GM12875 (cell line): Measurements from ENCODE around the gene ST7L.

Experiments used
- H3K4me3 ChIP-seq: one replicate; pipeline ENCODE4 v1.5.1; 2011; ENCODE audit warnings: low read depth, low read length, control low read depth
- TF ChIP-seq, protein P1 (sequence below): IDR thresholded peaks from 2 replicates; pipeline ENCODE4 v1.5.1; 2011; ENCODE audit warnings: low read depth, mild to moderate bottlenecking, control low read depth, inconsistent platforms, low read length, moderate library complexity, borderline replicate concordance; ENCODE audit not compliant: insufficient read depth

ST7L gene

DNA sequence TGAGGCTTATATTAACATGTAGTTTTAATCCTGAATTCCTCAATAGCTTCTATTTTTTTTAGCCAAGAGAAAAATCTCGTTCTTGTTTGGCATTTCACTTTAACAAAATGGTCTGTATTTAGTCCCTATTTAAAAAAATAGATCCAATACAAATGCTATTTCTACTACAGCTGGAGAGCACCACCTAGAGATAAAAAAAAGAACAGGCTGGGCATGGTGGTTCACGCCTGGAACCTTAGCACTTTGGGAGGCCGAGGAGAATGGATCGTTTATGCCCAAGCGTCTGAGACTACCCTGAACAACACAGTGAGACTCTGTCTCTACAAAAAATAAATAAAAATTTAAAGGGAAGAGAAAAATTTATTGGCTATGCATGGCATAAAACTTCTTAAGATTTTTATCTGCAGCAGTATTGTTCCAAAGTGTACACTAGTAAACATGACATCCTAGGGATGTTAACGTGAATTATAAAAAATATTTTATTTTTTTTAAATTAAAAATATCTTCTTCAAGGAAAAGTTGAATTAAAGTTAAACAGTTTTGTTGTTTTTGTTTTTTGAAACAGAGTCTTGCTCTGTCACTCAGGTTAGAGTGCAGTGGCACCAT, 4.4 kb downstream of the ST7L start:
- H3K4me3 ChIP-seq: no peak overlapping the region
- TF ChIP-seq, protein P1, sequence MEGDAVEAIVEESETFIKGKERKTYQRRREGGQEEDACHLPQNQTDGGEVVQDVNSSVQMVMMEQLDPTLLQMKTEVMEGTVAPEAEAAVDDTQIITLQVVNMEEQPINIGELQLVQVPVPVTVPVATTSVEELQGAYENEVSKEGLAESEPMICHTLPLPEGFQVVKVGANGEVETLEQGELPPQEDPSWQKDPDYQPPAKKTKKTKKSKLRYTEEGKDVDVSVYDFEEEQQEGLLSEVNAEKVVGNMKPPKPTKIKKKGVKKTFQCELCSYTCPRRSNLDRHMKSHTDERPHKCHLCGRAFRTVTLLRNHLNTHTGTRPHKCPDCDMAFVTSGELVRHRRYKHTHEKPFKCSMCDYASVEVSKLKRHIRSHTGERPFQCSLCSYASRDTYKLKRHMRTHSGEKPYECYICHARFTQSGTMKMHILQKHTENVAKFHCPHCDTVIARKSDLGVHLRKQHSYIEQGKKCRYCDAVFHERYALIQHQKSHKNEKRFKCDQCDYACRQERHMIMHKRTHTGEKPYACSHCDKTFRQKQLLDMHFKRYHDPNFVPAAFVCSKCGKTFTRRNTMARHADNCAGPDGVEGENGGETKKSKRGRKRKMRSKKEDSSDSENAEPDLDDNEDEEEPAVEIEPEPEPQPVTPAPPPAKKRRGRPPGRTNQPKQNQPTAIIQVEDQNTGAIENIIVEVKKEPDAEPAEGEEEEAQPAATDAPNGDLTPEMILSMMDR: peak; percentile 43; the same call in 1 of the 2 replicates

DNA sequence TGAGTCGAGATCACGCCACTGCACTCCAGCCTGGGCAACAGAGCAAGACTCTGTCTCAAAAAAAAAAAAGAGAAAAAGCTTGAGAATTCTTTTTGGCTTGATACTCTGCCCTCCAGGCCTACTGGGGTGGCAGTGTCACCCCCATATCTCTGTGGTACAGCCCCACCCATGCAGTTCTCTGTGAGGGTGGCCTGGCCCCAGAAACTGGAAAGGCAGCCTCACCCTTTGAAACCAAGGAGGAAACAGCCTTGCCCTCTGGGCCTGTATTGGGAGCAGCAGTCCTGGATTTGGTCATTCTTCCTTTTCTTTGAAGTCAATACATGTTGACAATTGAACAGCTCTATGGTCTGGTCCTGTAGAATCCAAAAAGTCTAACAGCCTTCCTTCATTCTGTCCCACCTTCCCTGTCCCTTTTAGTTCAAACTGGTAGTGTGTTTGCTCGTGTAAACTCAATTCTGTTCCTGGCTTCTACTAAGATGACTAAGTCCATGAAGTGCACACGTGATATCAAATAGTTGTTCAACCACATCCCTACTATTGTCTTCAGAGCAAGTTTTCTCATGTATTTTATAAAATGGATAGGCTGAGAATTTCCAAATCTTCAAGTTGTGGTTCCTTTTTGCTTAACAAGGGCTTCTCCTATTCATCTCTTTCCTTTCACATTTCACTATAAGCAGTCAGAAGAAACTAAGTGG, 13.2 kb downstream of the ST7L start:
- no peak overlapping the region for H3K4me3 ChIP-seq
- TF ChIP-seq, protein P1: no peak

DNA sequence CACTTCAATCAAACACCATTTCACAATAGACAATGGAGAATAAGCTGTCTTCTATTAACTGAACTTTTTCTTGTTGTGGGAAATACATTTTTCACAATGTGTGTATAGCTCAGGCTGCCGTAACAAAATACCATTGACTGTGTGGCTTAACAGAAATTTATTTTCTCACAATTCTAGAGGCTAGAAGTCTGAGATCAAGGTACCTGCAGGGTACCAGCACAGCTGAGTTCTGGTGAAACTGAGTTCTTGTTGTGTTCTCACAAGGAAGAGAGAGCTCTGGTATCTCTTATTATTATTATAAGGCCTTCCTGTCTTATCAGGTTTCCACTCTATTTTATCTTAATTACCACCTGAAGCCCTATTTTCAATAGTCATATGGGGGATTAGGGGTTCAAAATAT, 15.4 kb downstream of the ST7L start:
- no peak overlapping the region for H3K4me3 ChIP-seq
- TF ChIP-seq, protein P1: no peak

- TF ChIP-seq, protein P1: no peak
- no peak overlapping the region for H3K4me3 ChIP-seq
Observed at GRCh38 chr1:112603012-112603411, 15.9 kb downstream of the ST7L start.

GRCh38 chr1:112599477-112599876, 19.5 kb downstream of the ST7L start:
- TF ChIP-seq, protein P1: no peak
- no peak overlapping the region for H3K4me3 ChIP-seq

DNA sequence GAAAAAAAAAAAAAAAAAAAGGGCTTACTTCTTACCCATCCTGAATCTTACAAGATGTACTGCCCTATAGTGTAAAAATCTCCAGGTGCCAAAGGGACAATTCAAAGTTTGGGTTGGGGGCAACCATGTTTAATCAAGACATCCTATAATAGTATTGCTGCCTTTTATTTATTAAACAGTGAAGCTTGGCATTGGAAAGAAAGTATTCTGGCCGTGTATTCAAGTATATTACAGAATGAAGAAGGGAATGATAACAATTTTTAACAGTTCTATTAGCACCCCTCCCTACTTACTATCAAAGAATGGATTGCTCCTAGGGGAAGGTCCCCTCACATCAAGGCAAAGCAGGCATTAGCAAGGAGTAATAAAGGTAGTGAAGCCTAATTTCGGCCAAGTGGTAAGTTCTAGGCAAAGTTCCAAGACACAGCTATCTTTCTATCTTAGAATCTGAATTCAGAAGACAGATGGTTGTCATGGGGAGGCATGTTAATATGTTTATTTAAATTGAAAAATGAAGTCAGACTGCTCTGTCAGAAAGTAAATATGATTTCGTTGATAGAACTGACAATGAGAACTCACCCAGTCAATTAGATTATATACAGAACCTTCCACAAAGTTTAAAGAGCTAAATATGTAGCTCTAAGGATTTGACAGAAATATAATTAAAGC, 24.6 kb downstream of the ST7L start:
- TF ChIP-seq, protein P1: no peak

More for the DNA sequence above, 24.6 kb downstream of the ST7L start:
- no peak overlapping the region for H3K4me3 ChIP-seq
